Fibroblast of skin of abdomen (primary cell): Measurements from ENCODE around the gene DCP2. TPM values are rescaled to one million over a fixed set of nuclear protein-coding genes. Genes with fewer than 3 reads are reported as not detected.
"Not testable (repeated sequence)": the region's sequence is repeated elsewhere in the genome, so short reads cannot be mapped to it uniquely, and the experiment has no call there.

Experiments used
- DNase-seq: peaks from one replicate; pipeline ENCODE4 v3.0.0-alpha.2; 2013
- polyA plus RNA-seq, 2 experiments: library from polyadenylated mRNA; unstranded; fragments of 120-200 nt; gene quantifications; one replicate each; pipeline ENCODE4 v1.2.1, GENCODE V29; 2013; ENCODE audit not compliant: insufficient read length in 2 of 2

Gene DCP2
- 9.2 TPM for polyA plus RNA-seq (2013, experiment 1 of 2; ENCODE audit: insufficient read length)
- 9.1 TPM for polyA plus RNA-seq (2013, experiment 2 of 2; ENCODE audit: insufficient read length)

GRCh38 chr5:112976432-112977309 is at the start of gene DCP2:
TSS of gene DCP2 (plus strand) at chr5:112976798. CDS start at chr5:112976934, 136 bp downstream.
- DNase-seq, result peak; percentile 99

- no peak for DNase-seq
These were observed 47.1 kb upstream of the DCP2 start for GRCh38 chr5:112929336-112930081.

GRCh38 chr5:112930082-112930344 is 46.6 kb upstream of the DCP2 start:
- DNase-seq, result no peak

GRCh38 chr5:112931473-112931872 is 45.1 kb upstream of the DCP2 start:
- peak; percentile 84 for DNase-seq

DNA sequence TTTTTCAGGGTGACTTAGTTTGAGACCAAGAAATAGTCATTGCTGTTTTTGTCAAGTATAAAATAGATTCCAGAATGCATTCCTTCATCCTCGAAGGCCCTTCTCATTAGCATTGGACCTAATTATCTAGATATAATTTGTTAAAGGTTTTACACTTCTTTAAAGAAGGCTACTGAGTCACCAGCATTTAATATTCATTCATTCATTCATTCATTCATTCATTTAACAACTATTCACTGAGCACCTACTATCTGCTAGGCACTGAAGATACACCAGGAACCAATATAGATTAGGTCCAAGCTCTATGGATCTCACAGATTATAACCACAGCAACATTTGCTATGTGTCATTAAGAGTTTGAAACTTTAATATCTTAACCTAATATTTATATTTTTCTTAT is 43.5 kb upstream of the DCP2 start:
- DNase-seq, result no peak

GRCh38 chr5:112933651-112934365 is 42.8 kb upstream of the DCP2 start:
- peak; percentile 82 for DNase-seq

DNA sequence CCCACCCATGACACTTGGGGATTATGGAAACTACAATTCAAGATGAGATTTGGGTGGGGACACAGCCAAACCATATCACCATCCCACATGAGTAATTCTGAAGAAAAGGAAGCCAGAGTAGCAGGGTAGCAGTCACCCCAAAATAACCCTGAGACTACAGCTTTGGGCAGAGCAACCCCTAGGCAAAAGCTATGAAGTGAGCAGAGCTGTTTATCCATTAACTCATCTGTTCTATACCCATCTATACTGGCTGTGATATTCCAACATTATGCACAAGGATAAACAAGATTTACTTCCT is 42.3 kb upstream of the DCP2 start:
- no peak for DNase-seq

DNA sequence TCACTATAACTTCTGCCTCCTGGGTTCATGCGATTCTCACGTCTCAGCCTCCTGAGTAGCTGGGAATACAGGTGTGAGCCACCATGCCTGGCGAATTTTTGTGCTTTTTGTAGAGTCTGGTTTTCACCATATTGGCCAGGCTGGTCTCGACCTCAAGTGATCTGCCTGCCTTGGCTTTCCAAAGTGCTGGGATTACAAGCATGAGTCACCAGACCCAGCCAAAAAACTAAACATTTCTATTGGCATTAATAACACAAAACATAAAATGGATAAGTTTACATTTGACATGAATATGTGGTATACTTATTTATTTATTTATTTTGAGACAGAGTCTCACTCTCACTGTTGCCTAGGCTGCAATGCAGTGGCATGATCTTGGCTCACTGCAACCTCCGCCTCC is 40.9 kb upstream of the DCP2 start:
- no peak for DNase-seq

- no peak for DNase-seq
These were observed 38.3 kb upstream of the DCP2 start for GRCh38 chr5:112938286-112938685.

DNA sequence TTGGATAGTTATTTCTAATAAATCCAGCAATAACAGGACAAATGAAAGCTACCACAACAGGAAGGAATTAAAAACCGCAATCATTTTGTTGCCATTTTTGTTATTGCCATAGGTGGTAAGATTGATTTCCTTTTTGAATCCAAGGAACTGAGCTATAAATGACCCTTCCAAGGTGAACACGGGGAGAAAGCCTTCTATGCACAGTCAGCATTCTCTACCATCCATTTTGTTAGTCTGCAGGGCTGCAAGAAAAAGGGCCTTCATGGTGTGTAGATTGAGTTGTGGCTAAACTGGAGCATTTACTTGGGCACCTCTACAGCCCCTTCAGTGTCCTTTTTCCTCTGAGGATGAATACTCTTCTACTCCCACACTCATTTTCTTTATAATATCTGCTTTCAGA is 35.9 kb upstream of the DCP2 start:
- DNase-seq, result no peak

DNA sequence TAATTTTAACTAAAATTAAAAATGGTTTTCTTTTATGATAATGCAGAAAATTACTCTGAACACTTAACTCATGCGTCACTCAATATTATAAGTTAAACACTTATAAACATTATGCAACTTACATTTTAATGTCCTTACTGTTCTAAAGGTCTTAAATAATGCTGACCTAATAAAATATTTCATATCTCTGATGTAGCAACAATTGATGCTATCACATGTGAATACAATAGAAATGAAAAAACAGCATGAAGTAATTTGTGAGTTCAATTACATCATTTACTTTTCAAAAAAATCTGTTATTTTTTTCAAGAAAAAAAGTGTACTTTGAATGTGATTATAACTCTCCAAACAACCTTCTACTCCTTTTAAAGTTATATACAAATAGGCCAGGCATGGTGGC is 28.1 kb upstream of the DCP2 start:
- DNase-seq, result no peak

DNA sequence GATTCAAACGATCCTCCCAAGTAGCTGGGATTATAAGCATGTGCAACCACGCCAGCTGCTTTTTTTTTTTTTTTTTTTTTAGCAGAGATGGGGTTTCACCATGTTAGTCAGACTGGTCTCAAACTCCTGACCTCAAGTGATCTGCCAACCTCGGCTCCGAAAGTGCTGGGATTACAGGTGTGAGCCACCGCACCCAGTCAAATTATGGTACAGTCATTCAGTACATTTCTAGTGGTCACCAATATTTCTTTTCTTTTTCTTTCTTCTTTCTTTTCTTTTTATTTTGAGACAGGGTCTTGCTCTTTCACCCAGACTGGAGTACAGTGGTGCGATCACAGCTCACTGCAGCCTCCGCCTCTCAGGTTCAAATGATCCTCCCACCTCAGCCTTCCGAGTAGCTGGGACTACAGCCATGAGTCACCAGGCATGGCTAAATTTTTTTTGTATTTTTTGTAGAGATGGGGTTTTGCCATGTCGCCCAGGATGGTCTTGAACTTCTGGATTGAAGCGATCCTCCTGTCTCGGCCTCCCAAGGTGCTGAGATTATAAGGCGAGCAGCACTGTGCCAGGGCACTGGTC is 25.4 kb upstream of the DCP2 start:
- DNase-seq, result no peak

GRCh38 chr5:112956606-112957005 is 20.0 kb upstream of the DCP2 start:
- no peak for DNase-seq

DNA sequence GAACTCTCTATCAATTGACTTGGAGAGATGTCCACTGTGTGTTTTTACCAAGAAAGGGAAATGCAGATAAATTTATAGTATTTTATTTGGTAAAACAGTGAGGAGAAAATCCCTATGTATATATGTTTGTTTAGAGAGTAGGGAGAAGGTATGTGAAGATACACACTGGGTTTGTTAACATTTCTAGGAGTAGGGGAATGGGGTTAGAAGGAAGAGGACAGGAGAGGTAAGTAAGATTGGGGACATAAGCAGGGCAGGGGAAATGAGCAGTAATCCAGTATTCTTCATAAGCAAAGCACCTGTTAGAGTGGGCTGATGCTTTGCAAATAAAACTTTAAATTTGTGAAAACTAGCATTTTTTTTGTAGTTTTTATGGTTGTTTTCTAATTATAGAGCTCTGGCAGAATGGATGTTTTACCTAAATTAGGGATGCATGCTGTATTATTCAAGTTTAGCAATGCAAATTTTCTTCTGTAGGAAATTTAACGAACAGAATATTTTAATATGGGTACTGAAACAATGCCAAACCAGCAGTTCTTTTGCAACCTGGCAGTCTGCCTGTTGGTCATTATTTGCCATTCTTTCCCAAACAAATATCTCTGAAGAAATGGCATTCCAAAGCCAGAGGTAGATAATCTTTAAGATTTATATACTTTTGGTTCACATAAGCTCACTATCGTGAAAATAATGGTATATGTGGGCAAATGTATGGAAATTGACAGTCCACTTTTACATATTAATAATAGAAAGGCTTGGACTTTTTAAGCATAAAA is 19.4 kb upstream of the DCP2 start:
- DNase-seq, result no peak

GRCh38 chr5:112958093-112959088 is 18.2 kb upstream of the DCP2 start:
- peak; percentile 94 for DNase-seq

GRCh38 chr5:112959872-112960271 is 16.7 kb upstream of the DCP2 start:
- DNase-seq, result peak; percentile 70

DNA sequence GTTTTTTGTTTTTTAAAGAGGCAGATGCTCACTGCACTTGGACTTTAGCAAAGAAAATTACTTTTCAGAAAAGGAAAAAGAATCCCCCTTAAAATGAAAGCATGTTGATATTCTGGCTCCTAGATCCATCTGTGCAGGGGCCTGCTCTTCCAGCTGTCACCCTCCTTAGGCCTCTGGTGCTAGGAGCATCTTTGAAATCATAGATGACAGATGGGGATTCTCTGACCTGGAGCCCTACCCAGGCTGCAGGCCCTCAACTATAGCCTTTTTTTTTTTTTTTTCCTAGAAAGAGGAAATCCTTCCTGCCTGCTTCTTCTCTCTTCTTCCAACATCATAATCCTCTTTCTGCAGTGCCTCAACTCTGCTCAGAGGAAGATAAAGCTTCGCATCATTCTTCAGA is 16.3 kb upstream of the DCP2 start:
- no peak for DNase-seq

DNA sequence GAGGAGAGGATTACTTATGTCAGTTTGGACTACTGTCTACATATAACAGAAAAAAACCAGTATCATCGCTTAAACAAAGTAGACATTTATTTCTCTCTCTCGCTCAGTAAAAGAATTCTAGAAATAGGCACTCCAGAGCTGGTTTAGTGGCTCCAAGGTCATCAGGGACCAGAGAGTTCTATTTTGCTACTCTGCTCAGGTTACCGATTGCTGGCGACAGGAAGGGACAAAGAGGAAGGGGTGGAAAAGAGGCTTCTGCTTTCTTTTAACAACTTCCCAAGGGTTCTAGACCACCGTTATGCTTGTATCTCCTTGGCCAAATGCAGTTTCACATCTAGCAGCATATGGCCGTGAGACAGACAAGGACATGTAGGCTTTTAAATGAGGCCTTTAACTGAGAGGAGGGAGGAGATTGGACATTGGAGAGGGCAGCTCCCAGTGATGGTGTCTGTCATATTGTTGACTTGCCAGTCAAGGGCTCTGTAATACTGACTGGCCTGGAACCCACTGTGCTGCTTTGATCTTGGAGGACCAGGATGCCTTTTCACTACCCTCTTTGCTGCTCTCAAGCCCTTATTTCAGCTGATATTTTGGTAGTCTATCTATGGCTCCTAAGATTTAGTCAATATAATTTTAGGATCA is 15.6 kb upstream of the DCP2 start:
- DNase-seq, result no peak

- DNase-seq, result not testable (repeated sequence)
These were observed 13.2 kb upstream of the DCP2 start for GRCh38 chr5:112963374-112963733.

DNA sequence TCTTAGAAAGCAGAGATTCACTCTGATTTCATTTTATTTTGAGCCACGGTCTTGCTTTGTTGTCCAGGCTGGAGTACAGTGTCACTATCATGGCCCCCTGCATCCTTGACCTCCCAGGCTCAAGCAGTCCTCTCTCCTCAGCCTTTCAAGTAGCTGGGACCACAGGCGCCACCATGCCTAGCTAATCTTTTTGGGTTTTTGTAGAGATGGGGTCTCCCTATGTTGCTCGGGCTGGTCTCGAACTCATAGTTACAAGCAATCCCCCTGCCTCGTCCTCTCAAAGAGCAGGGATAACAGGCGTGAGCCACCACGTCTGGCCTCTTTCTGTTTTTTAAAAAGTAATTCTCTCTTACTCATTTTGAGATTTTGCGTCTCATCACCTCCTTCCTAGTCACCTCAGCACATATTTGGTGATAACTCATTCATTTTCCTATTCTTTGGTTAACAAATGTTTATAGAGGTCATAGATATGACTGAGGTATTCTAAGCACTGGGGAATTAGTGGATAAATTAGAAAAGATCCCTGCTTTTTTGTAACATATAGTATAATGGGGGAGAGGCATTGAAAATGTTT is 10.8 kb upstream of the DCP2 start:
- DNase-seq, result no peak
